GM19025 (cell line): ENCODE measurements around the gene FAM199X.
"Not testable (repeated sequence)": the region's sequence is repeated elsewhere in the genome, so short reads cannot be mapped to it uniquely, and the experiment has no call there.

Experiments used
- ATAC-seq: cut with Tn5 transposase; IDR thresholded peaks from one replicate; pipeline ENCODE4 v1.9.1; 2021; ENCODE audit warnings: mild to moderate bottlenecking, low read depth, moderate library complexity; ENCODE audit not compliant: unreplicated experiment

FAM199X gene

GRCh38 chrX:104187931-104188330, 21.7 kb downstream of the FAM199X start:
- ATAC-seq: no peak

GRCh38 chrX:104189837-104190236, 23.6 kb downstream of the FAM199X start:
- no peak for ATAC-seq

GRCh38 chrX:104193485-104193884, 27.2 kb downstream of the FAM199X start:
- no peak for ATAC-seq

GRCh38 chrX:104195013-104195412, 28.8 kb downstream of the FAM199X start:
- no peak for ATAC-seq

- no peak for ATAC-seq
Measured at GRCh38 chrX:104195489-104196084, 29.3 kb downstream of the FAM199X start.

GRCh38 chrX:104205548-104205947, 39.3 kb downstream of the FAM199X start:
- ATAC-seq: no peak

- ATAC-seq: no peak
Measured at GRCh38 chrX:104211187-104211586, 44.9 kb downstream of the FAM199X start.

- not testable (repeated sequence) for ATAC-seq
Measured at GRCh38 chrX:104230060-104230459, 63.8 kb downstream of the FAM199X start.
